ENCODE data around the gene SAMD7.

The SAMD7 gene

DNA sequence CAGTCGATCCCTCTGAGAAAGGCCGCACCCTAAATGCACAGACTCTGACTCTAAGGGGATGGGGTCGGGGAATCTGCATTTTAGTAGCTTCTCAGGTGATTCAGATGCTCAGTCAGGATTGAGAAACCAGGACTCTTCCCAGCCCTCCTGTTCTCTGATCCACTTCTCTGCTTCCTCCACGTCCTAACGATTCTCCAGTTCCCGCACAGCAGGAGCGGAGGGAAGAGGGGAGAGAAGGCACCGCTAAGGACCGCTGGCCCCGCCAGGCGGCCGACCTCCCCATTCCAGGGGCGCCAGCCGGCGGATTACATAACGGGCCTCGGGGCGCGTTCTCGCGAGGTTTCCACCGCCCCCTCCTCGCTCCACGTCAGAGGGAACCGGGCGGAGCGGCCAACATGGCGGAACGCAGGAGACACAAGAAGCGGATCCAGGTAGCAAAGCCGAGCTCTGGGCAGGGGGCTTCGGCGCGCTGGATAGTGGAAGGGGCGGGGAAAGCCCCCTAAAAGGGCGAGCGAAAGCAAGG, 55.1 kb downstream of the SAMD7 start, which contains the start of gene SEC62:
Gene SEC62, plus strand, starts transcription at position 380 of the 523 bp plus-strand sequence. Its CDS starts 16 bp downstream, at position 396.
- TF ChIP-seq CEBPB (IDR thresholded peaks at IDR 0.05) (peak; percentile 94), NFIC (IDR thresholded peaks at IDR 0.05) (no peak; the same call in 1 of the 2 replicates), CREB1 (IDR thresholded peaks at IDR 0.05; ENCODE audit: low read depth) (peak; percentile 88), RAD21 (IDR thresholded peaks at IDR 0.05; ENCODE audit: low read depth) (peak; percentile 48; the same call in 1 of the 2 replicates), EGR1 (IDR thresholded peaks at IDR 0.05) (peak; percentile 98), TEAD4 (IDR thresholded peaks at IDR 0.05) (peak; percentile 62), ZBTB7A (IDR thresholded peaks at IDR 0.05; ENCODE audit: low read depth) (peak; percentile 99), TCF12 (IDR thresholded peaks at IDR 0.05; ENCODE audit: low read depth) (peak; percentile 81), FOXM1 (IDR thresholded peaks at IDR 0.05; ENCODE audit: borderline replicate concordance, low read depth) (peak; percentile 49; the same call in 1 of the 2 replicates), TAF1 (IDR thresholded peaks at IDR 0.05; ENCODE audit: low read depth) (peak; percentile 100), EP300 (IDR thresholded peaks at IDR 0.05; ENCODE audit: borderline replicate concordance) (peak; percentile 55; the same call in 1 of the 2 replicates), YY1 (IDR thresholded peaks at IDR 0.05; ENCODE audit: low read depth) (peak; percentile 99), REST (IDR thresholded peaks at IDR 0.05; ENCODE audit: low read depth) (no peak), USF1 (IDR thresholded peaks at IDR 0.05) (peak; percentile 48; the same call in 1 of the 2 replicates)
- TF ChIP-seq, protein P1, sequence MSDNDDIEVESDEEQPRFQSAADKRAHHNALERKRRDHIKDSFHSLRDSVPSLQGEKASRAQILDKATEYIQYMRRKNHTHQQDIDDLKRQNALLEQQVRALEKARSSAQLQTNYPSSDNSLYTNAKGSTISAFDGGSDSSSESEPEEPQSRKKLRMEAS (IDR thresholded peaks at IDR 0.05), result peak; percentile 82

DNA sequence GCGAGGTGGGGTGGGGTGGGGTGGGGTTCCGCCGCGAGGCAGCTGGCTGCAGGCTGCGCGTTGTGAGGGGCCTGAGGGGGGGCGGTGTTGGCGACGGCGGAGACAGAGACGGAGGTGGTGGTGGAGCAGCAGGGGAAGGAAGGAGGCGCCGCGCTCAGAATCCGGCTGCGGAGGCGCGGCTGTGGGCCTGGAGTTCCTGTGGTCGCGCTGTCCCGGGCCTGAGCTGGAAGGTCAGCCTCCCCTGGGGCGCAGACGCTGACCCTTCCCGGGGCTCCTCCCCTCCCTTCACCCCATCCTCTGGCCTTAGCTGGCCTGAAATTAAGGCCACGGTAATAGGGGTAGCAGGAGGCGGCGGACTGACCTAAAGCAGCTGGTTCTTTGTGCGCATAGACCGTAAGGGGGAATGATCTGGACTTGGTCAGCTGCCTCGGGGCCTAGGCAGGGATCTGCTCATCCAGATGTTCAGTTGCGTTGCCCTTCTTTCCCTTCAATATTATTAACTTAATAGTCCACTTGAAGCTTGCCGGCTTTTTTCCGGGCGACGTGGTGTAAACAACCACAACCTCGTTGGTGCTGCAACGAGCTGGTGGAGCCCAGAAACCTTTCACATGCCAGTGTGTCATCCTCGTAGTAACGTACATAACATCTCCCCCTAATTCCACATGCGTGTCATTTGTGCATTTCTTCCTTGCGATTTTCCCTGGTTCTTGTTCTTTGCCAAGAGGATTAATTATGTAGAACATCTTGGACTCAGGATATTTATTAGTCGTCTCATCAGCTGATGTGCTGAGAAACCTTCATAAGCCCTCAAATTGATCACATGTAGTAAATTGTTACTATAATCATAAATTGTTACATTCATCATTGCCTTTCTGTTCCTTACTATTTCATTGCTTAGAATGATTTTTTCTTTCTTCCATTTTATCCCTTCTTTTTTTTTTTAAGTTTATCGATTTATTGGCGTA, 55.9 kb downstream of the SAMD7 start:
- TF ChIP-seq ZBTB7A (IDR thresholded peaks at IDR 0.05; ENCODE audit: low read depth), result peak; percentile 94; the same call in 1 of the 2 replicates
- peak; percentile 61; the same call in 1 of the 2 replicates for TF ChIP-seq TAF1 (IDR thresholded peaks at IDR 0.05; ENCODE audit: low read depth)
- TF ChIP-seq YY1 (IDR thresholded peaks at IDR 0.05; ENCODE audit: low read depth), result no peak
- peak; percentile 24 for TF ChIP-seq CREB1 (IDR thresholded peaks at IDR 0.05; ENCODE audit: low read depth)
- 0 out of 2 replicates have a peak, but pooled peaks have one; percentile 9 for TF ChIP-seq NFIC (IDR thresholded peaks at IDR 0.05)
- TF ChIP-seq, protein P1 (IDR thresholded peaks at IDR 0.05), result peak; percentile 50
- no peak for TF ChIP-seq CEBPB (IDR thresholded peaks at IDR 0.05)

DNA sequence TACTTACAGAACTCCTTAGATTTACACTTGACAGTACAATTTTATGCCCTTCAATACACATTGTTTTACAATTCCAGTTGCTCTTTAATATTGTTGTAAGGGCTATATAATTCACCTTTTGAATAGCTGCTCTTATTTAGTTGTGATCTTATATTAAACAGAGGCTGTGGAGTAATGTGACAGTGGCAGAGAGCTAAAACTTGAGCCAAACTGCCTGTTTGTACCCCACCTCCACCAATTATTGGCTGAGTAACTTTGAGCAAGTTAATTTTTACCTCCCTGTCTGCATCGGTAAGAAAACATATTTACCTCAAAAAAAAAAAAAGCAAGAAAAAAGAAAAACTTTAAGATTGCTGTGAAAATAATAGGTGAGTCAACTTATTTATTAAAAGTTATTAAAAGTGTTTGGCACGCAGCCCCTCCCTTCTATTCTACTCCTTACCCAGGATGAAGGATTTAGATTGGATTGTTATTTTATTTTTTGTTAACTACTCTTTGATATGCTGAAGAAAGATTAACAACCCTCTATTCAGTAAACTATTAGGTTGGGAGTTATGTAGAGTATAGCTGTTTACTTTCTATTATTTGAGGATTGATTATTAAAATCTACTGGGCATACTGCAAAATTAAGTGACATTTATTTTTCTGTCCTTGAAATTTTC, 57.0 kb downstream of the SAMD7 start:
- no peak for TF ChIP-seq TEAD4 (IDR thresholded peaks at IDR 0.05)
- no peak for TF ChIP-seq EGR1 (IDR thresholded peaks at IDR 0.05)
- TF ChIP-seq, protein P1 (IDR thresholded peaks at IDR 0.05), result no peak
- TF ChIP-seq TAF1 (IDR thresholded peaks at IDR 0.05; ENCODE audit: low read depth), result no peak
- TF ChIP-seq RAD21 (IDR thresholded peaks at IDR 0.05; ENCODE audit: low read depth), result no peak
- no peak for TF ChIP-seq NFIC (IDR thresholded peaks at IDR 0.05)
- no peak for TF ChIP-seq ZBTB7A (IDR thresholded peaks at IDR 0.05; ENCODE audit: low read depth)
- TF ChIP-seq CREB1 (IDR thresholded peaks at IDR 0.05; ENCODE audit: low read depth), result no peak
- no peak for TF ChIP-seq USF1 (IDR thresholded peaks at IDR 0.05)
- TF ChIP-seq YY1 (IDR thresholded peaks at IDR 0.05; ENCODE audit: low read depth), result no peak
- no peak for TF ChIP-seq TCF12 (IDR thresholded peaks at IDR 0.05; ENCODE audit: low read depth)
- TF ChIP-seq EP300 (IDR thresholded peaks at IDR 0.05; ENCODE audit: borderline replicate concordance), result no peak
- TF ChIP-seq CEBPB (IDR thresholded peaks at IDR 0.05), result no peak
- no peak for TF ChIP-seq FOXM1 (IDR thresholded peaks at IDR 0.05; ENCODE audit: borderline replicate concordance, low read depth)
- TF ChIP-seq REST (IDR thresholded peaks at IDR 0.05; ENCODE audit: low read depth), result no peak
